Gastroesophageal sphincter (tissue), 4 donors: Measurements from ENCODE around the gene SLC4A9. TPM values are rescaled to one million over a fixed set of nuclear protein-coding genes. Genes with fewer than 3 reads are reported as not detected.
"Not testable (repeated sequence)": the region's sequence is repeated elsewhere in the genome, so short reads cannot be mapped to it uniquely, and the experiment has no call there.

Experiments
- ATAC-seq: fragments of 150-250 bp; one replicate; pipeline ENCODE4 v1.9.1; 2016; ENCODE audit warnings: mild to moderate bottlenecking, moderate library complexity
- H3K27ac ChIP-seq, 4 donors: fragments of 200-600 bp; sonication (generic) in 3 of 4; 1 replicate in 3 of 4; 2 replicates in 1 of 4; pipeline ENCODE4 v1.5.1; 2016 to 2019
- H3K27me3 ChIP-seq: fragments of 200-600 bp; sonication (generic); one replicate; pipeline ENCODE4 v1.5.1; 2019
- H3K36me3 ChIP-seq, 2 donors: fragments of 200-600 bp; sonication (generic); one replicate each; pipeline ENCODE4 v1.5.1; 2019; ENCODE audit warnings: control low read depth in 1 of 2
- H3K4me1 ChIP-seq, 3 donors: fragments of 200-600 bp; sonication (generic); 1 replicate in 2 of 3; 2 replicates in 1 of 3; pipeline ENCODE4 v1.5.1; 2016 to 2019; ENCODE audit warnings: control low read depth in 2 of 3
- H3K4me3 ChIP-seq, 2 donors: fragments of 200-600 bp; sonication (generic); one replicate each; pipeline ENCODE4 v1.5.1; 2019; ENCODE audit warnings: mild to moderate bottlenecking in 1 of 2, moderate library complexity in 1 of 2
- H3K9me3 ChIP-seq, 3 donors: fragments of 200-600 bp; sonication (generic); one replicate each; pipeline ENCODE4 v1.5.1; 2017 to 2019; ENCODE audit warnings: control low read depth in 2 of 3
- EP300 ChIP-seq: sonication (generic); formaldehyde crosslinking; IDR thresholded peaks from one replicate; pipeline ENCODE4 v1.6.1; 2017; ENCODE audit warnings: antibody characterized with exemption, mild to moderate bottlenecking
- POLR2A ChIP-seq, 2 donors: fragments of 450-650 bp; IDR thresholded peaks; one replicate each; pipeline ENCODE4 v1.6.1; 2017; ENCODE audit warnings: antibody characterized with exemption in 2 of 2, mild to moderate bottlenecking in 2 of 2, moderate library complexity in 1 of 2
- POLR2AphosphoS5 ChIP-seq: sonication (generic); formaldehyde crosslinking; IDR thresholded peaks from one replicate; pipeline ENCODE4 v1.6.1; 2017; ENCODE audit warnings: antibody characterized with exemption
- WGBS, 2 donors: methylation state at CpG; one replicate each; pipeline ENCODE4 v1.1.5; 2018; ENCODE audit warnings: low coverage in 1 of 2; 5-methylcytosine and 5-hydroxymethylcytosine counted together
- total RNA-seq, 4 donors: library from RNA; depleted of rRNA; stranded (reverse); fragments of >200 nt; gene quantifications; one replicate each; pipeline ENCODE4 v1.1.0, GENCODE V29; 2016
- TF ChIP-seq, protein P1 (sequence below), 4 experiments: fragments of 200-600 bp in 2 of 4; fragments of 450-650 bp in 2 of 4; sonication (generic) in 1 of 4; IDR thresholded peaks; one replicate each; pipeline ENCODE4 v1.5.1; 2017 to 2019; ENCODE audit warnings: antibody characterized with exemption in 4 of 4, mild to moderate bottlenecking in 2 of 4, moderate library complexity in 2 of 4

The SLC4A9 gene
- total RNA-seq, 4 donors from 2014 or later = not detected

DNA sequence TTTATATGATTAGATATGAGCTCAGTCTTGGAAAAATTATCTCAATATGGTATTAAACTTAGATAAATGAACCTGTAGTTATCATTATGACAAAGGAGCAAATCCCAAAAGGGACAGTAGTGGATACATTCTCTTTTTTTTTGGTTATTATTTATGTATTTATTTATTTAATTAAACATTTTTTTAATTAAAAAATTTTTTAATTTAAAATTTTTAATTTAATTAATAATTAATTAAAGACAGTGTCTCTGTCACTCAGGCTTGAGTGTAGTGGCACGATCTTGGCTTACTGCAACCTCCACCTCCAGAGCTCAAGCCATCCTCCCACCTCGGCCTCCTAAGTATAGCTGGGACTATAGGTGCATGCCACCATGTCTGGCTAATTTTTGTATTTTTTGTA, 57.2 kb downstream of the SLC4A9 start:
- no peaks in the 10 kb centered on the region for H3K9me3 ChIP-seq
- no peak for ATAC-seq
- TF ChIP-seq, protein P1, sequence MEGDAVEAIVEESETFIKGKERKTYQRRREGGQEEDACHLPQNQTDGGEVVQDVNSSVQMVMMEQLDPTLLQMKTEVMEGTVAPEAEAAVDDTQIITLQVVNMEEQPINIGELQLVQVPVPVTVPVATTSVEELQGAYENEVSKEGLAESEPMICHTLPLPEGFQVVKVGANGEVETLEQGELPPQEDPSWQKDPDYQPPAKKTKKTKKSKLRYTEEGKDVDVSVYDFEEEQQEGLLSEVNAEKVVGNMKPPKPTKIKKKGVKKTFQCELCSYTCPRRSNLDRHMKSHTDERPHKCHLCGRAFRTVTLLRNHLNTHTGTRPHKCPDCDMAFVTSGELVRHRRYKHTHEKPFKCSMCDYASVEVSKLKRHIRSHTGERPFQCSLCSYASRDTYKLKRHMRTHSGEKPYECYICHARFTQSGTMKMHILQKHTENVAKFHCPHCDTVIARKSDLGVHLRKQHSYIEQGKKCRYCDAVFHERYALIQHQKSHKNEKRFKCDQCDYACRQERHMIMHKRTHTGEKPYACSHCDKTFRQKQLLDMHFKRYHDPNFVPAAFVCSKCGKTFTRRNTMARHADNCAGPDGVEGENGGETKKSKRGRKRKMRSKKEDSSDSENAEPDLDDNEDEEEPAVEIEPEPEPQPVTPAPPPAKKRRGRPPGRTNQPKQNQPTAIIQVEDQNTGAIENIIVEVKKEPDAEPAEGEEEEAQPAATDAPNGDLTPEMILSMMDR (IDR thresholded peaks at IDR 0.05) = no peak
- no peak for TF ChIP-seq EP300
- no peak for TF ChIP-seq POLR2A (IDR thresholded peaks at IDR 0.05)
- no peak for TF ChIP-seq POLR2AphosphoS5
- WGBS, 2 donors = 92 to 100% methylated on average over 1 to 2 of the region's 2 CpGs
- H3K27ac ChIP-seq = no peak overlapping the region
- H3K27me3 ChIP-seq = no peaks in the 10 kb centered on the region
- no peak overlapping the region for H3K4me3 ChIP-seq
- peaks cover 0 to 45% (median 0%) of the 10 kb centered on the region in 3 donors for H3K4me1 ChIP-seq
- peaks cover 0 to 7% of the 10 kb centered on the region in 2 donors for H3K36me3 ChIP-seq

- TF ChIP-seq, protein P1 (IDR thresholded peaks at IDR 0.05) = no peak
- TF ChIP-seq EP300 = no peak
- no peak for TF ChIP-seq POLR2AphosphoS5
- no peak for TF ChIP-seq POLR2A (IDR thresholded peaks at IDR 0.05)
- Histone ChIP-seq H3K27ac (no peak overlapping the region), H3K4me1 (peaks cover 0 to 45% (median 0%) of the 10 kb centered on the region in 3 donors), H3K9me3 (no peaks in the 10 kb centered on the region), H3K4me3 (no peak overlapping the region), H3K36me3 (peaks cover 0 to 7% of the 10 kb centered on the region in 2 donors), H3K27me3 (no peaks in the 10 kb centered on the region)
- no peak for ATAC-seq
- WGBS, 2 donors = 100% methylated on average over 1 of the region's 1 CpG; no CpG with 5 or more reads in 1 of the 2 donors
These were observed 59.0 kb downstream of the SLC4A9 start for GRCh38 chr5:140418862-140419520.

- TF ChIP-seq, protein P1 (IDR thresholded peaks at IDR 0.05) = no peak
- no peak for TF ChIP-seq POLR2A (IDR thresholded peaks at IDR 0.05)
- no peak for TF ChIP-seq POLR2AphosphoS5
- no peak for TF ChIP-seq EP300
- ATAC-seq = no peak
- Histone ChIP-seq H3K27ac (no peak overlapping the region), H3K9me3 (no peaks in the 10 kb centered on the region), H3K4me1 (peaks cover 0 to 53% (median 0%) of the 10 kb centered on the region in 3 donors), H3K27me3 (no peaks in the 10 kb centered on the region), H3K36me3 (peaks cover 0 to 3% of the 10 kb centered on the region in 2 donors), H3K4me3 (no peak overlapping the region)
- WGBS, 2 donors = 95 to 98% methylated on average over 4 of the region's 4 CpGs
These were observed 60.2 kb downstream of the SLC4A9 start for GRCh38 chr5:140420226-140420570.

DNA sequence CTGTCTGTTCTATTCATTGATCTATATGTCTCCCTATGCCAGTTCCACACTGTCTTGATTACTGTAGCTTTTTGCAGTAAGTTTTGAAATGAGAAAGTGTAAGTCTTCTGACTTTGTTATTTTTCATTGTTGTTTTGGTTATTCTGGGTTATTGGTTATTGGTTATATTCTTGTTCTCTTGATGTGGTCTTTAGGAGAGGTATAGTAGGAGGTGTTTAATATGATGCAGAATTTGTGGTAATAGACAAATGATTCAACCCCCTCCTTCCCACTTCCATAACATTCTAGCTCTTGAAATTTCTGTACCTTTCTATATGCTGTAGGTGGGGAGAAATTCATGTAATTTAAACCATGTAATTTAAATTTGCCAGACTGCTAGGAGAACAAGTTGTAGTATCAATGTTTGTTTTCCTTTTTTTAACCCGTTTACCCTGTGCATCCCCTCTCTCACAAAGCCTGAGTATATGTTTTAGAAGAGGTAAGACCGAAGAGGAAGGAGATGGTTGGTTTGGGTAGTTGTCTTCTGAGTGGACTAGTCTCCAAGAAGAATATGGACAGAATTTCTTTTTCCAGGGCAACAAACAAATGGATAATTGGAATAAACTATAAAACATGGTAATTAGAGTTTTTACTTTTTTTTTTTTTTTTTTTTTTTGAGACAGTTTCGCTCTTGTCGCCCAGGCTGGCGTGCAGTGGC, 60.8 kb downstream of the SLC4A9 start:
- Histone ChIP-seq H3K4me1 (peaks cover 0 to 59% (median 0%) of the 10 kb centered on the region in 3 donors), H3K4me3 (no peak overlapping the region), H3K27me3 (no peaks in the 10 kb centered on the region), H3K9me3 (no peaks in the 10 kb centered on the region), H3K27ac (no peak overlapping the region), H3K36me3 (no peaks in the 10 kb centered on the region)
- TF ChIP-seq, protein P1 (IDR thresholded peaks at IDR 0.05) = no peak
- TF ChIP-seq POLR2AphosphoS5 (no peak), POLR2A (IDR thresholded peaks at IDR 0.05) (no peak), EP300 (no peak)
- ATAC-seq = no peak
- 83 to 87% methylated on average over 3 to 5 of the region's 5 CpGs for WGBS, 2 donors

GRCh38 chr5:140421375-140421774, 61.4 kb downstream of the SLC4A9 start:
- WGBS, 2 donors = 37 to 81% methylated on average over 4 to 7 of the region's 7 CpGs
- H3K9me3 ChIP-seq, ATAC-seq: not testable (repeated sequence)

More at GRCh38 chr5:140421375-140421774, 61.4 kb downstream of the SLC4A9 start:
- H3K27ac ChIP-seq, H3K27me3 ChIP-seq, H3K36me3 ChIP-seq, H3K4me3 ChIP-seq: not testable (repeated sequence)
- peaks cover 0 to 63% (median 0%) of the 10 kb centered on the region in 3 donors for H3K4me1 ChIP-seq
